VCaP (cell line): ENCODE results near the gene AHCYL2.
A peak's percentile ranks its signal among the peaks of the same experiment; 100 is the strongest.

Experiments used
- H3K27ac ChIP-seq: fragments of 450-650 bp; 2 replicates; pipeline ENCODE4 v1.5.1; 2017
- CTCF ChIP-seq: fragments of 450-650 bp; conservative IDR thresholded peaks from 2 replicates; pipeline ENCODE4 v1.5.1; 2017; ENCODE audit warnings: mild to moderate bottlenecking, moderate library complexity

Gene AHCYL2

GRCh38 chr7:129240119-129240820, 15.4 kb downstream of the AHCYL2 start:
- H3K27ac ChIP-seq = no peak overlapping the region
- no peak for TF ChIP-seq CTCF

- no peak for TF ChIP-seq CTCF
- no peak overlapping the region for H3K27ac ChIP-seq
Observed at GRCh38 chr7:129244220-129244619, 19.4 kb downstream of the AHCYL2 start.

DNA sequence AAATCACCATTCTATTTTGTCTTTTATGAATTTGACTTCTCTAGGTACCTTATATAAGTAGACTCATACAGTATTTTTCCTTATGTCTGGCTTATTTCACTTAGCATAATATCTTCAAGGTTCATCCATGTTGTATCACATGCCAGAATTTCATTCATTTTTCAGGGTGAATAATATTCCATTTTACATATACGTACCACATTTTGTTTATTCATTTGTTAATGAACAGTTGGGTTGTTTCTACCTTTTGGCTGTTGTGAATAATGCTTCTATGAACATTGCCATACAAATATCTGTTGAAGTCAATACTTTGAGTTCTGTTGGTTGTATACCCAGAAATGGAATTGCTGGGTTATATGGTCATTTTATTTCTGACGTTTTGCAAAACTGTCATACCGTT, 20.7 kb downstream of the AHCYL2 start:
- no peak overlapping the region for H3K27ac ChIP-seq
- TF ChIP-seq CTCF = no peak

- no peak for TF ChIP-seq CTCF
- H3K27ac ChIP-seq = no peak overlapping the region
Observed at GRCh38 chr7:129247087-129247486, 22.3 kb downstream of the AHCYL2 start.

- TF ChIP-seq CTCF = no peak
- H3K27ac ChIP-seq = peak overlapping the region; percentile 14; the same call in 1 of the 2 replicates
Observed at GRCh38 chr7:129252128-129252527, 27.3 kb downstream of the AHCYL2 start.

DNA sequence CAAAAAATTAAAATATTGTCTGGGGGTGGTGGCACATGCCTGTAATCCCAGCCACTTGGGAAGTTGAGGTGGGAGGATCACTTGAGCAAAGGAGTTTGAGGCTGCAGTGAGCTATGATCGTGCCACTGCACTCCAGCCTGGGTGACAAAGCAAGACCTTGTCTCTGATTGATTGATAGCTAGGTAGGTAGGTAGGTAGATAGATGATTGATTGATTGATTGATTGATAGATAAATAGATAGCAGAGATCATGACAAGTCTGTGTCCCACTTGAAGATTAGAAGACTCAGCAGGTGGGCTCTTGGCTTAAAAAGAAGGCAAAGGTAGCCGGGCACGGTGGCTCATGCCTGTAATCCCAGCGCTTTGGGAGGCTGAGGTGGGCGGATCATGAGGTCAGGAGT, 27.8 kb downstream of the AHCYL2 start:
- peak overlapping the region; percentile 14; the same call in 1 of the 2 replicates for H3K27ac ChIP-seq

DNA sequence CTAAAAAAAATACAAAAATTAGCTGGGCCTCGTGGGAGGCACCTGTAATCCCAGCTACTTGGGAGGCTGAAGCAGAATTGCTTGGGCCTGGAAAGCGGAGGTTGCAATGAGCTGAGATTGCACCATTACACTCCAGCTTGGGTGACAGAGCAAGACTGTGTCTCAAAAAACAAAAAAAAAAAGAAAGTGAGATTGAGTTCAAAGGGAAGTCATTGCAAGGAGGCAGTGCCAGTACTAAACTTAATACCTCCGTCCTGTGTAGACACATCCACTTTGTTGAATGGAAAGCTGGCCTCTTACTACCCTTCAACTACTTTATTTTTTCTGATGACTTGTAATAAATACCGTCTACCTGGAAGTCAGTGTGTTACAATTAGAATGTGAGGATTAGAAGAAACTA, 31.0 kb downstream of the AHCYL2 start:
- no peak for TF ChIP-seq CTCF
- H3K27ac ChIP-seq = no peak overlapping the region

DNA sequence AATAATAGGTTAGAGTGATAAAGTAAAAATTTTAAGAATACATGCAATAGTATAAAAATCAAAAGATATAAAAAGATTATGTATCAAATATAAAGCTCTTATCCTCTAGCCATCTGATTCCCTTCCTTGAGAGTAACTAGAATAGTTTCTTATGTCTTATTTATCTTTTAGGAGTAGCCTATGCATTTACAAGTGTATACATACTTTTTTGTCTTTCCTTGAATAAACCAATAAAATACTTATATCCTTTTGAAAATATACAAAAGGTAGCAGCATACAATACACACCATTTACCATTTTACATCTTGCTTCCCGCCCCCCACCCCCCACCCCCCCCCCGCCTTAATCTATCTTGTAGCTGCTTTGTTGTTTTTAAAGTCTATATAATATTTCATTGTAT, 31.4 kb downstream of the AHCYL2 start:
- no peak overlapping the region for H3K27ac ChIP-seq
- TF ChIP-seq CTCF = no peak
